ENCODE data around the gene HSF2BP.

Gene HSF2BP

GRCh38 chr21:43648171-43648570 lies 11.1 kb downstream of the HSF2BP start:
- DNase-seq, result no peak

- peak; percentile 94 for DNase-seq
Measured at GRCh38 chr21:43646550-43647260, 12.6 kb downstream of the HSF2BP start.

- DNase-seq, result no peak
Measured at GRCh38 chr21:43645976-43646375, 13.3 kb downstream of the HSF2BP start.

- DNase-seq, result no peak
Measured at GRCh38 chr21:43645136-43645891, 14.0 kb downstream of the HSF2BP start.

GRCh38 chr21:43644609-43645008 lies 14.7 kb downstream of the HSF2BP start:
- DNase-seq, result no peak

GRCh38 chr21:43644071-43644470 lies 15.2 kb downstream of the HSF2BP start:
- DNase-seq, result no peak

- DNase-seq, result no peak
Measured at GRCh38 chr21:43643193-43643592, 16.1 kb downstream of the HSF2BP start.

GRCh38 chr21:43640400-43640799 lies 18.9 kb downstream of the HSF2BP start:
- no peak for DNase-seq

GRCh38 chr21:43639470-43640353 lies 19.6 kb downstream of the HSF2BP start:
- no peak for DNase-seq

GRCh38 chr21:43637530-43638158 lies 21.6 kb downstream of the HSF2BP start:
- DNase-seq, result no peak

- DNase-seq, result no peak
Measured at GRCh38 chr21:43635436-43635835, 23.9 kb downstream of the HSF2BP start.

- no peak for DNase-seq
Measured at GRCh38 chr21:43634618-43635017, 24.7 kb downstream of the HSF2BP start.

- DNase-seq, result no peak
Measured at GRCh38 chr21:43632373-43632905, 26.8 kb downstream of the HSF2BP start.

GRCh38 chr21:43631411-43632107 lies 27.7 kb downstream of the HSF2BP start:
- no peak for DNase-seq

- no peak for DNase-seq
Measured at GRCh38 chr21:43627527-43627926, 31.8 kb downstream of the HSF2BP start.

GRCh38 chr21:43626390-43626789 lies 32.9 kb downstream of the HSF2BP start:
- DNase-seq, result no peak

GRCh38 chr21:43624339-43624738 lies 34.9 kb downstream of the HSF2BP start:
- DNase-seq, result no peak

GRCh38 chr21:43623588-43623987 lies 35.7 kb downstream of the HSF2BP start:
- no peak for DNase-seq

- no peak for DNase-seq
Measured at GRCh38 chr21:43622796-43623195, 36.5 kb downstream of the HSF2BP start.

- DNase-seq, result no peak
Measured at GRCh38 chr21:43619856-43620255, 39.4 kb downstream of the HSF2BP start.

- no peak for DNase-seq
Measured at GRCh38 chr21:43619344-43619743, 39.9 kb downstream of the HSF2BP start.

GRCh38 chr21:43618940-43619339 lies 40.3 kb downstream of the HSF2BP start:
- no peak for DNase-seq

Measured in activated effector memory CD4-positive, alpha-beta T cell treated with anti-CD3 and anti-CD28 coated beads, Interleukin-2, amount 50 U/mL, for 16 hours (primary cell).